Lower leg skin (tissue), 3 donors: Measurements from ENCODE around the gene AMOTL1.

Source experiments
- POLR2A ChIP-seq, 2 donors: fragments of 450-650 bp; IDR thresholded peaks; one replicate each; pipeline ENCODE4 v1.6.1; 2016 to 2017; ENCODE audit warnings: antibody characterized with exemption in 2 of 2, mild to moderate bottlenecking in 1 of 2, moderate library complexity in 1 of 2
- TF ChIP-seq, protein P1 (sequence below), 3 donors: fragments of 450-650 bp; IDR thresholded peaks; one replicate each; pipeline ENCODE4 v1.5.1; 2016; ENCODE audit warnings: antibody characterized with exemption in 3 of 3, mild to moderate bottlenecking in 3 of 3, moderate library complexity in 2 of 3

DNA sequence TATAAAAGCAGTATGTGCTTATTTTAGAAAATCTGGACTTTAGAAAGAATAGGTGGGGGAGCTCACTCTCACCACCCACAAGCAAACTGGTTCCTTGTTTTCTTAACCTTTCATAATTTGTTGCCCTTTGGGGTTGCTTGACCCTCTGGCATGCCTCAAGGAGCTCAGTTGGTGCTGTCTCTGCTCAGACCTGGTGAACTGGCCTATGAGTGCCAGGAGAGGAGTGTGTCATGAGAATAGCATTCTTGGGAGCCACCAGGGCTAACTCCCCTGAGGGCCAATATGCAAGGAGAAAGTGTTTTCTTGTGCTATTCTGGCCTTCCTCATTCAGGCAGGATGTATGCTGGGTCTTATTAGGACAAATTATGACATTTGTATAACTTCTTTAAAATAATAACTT lies 21.0 kb upstream of the AMOTL1 start:
- TF ChIP-seq, protein P1, sequence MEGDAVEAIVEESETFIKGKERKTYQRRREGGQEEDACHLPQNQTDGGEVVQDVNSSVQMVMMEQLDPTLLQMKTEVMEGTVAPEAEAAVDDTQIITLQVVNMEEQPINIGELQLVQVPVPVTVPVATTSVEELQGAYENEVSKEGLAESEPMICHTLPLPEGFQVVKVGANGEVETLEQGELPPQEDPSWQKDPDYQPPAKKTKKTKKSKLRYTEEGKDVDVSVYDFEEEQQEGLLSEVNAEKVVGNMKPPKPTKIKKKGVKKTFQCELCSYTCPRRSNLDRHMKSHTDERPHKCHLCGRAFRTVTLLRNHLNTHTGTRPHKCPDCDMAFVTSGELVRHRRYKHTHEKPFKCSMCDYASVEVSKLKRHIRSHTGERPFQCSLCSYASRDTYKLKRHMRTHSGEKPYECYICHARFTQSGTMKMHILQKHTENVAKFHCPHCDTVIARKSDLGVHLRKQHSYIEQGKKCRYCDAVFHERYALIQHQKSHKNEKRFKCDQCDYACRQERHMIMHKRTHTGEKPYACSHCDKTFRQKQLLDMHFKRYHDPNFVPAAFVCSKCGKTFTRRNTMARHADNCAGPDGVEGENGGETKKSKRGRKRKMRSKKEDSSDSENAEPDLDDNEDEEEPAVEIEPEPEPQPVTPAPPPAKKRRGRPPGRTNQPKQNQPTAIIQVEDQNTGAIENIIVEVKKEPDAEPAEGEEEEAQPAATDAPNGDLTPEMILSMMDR (IDR thresholded peaks at IDR 0.05): no peak
- no peak for TF ChIP-seq POLR2A (IDR thresholded peaks at IDR 0.05)
